ENCODE data around the gene MARCHF4. TPM values are rescaled to one million over a fixed set of nuclear protein-coding genes. Genes with fewer than 3 reads are reported as not detected.

MARCHF4 gene
- total RNA-seq, 1 donor from 2014 or later: 1.3 TPM

GRCh38 chr2:216339456-216340279 is 32.6 kb downstream of the MARCHF4 start:
- TF ChIP-seq, protein P1, sequence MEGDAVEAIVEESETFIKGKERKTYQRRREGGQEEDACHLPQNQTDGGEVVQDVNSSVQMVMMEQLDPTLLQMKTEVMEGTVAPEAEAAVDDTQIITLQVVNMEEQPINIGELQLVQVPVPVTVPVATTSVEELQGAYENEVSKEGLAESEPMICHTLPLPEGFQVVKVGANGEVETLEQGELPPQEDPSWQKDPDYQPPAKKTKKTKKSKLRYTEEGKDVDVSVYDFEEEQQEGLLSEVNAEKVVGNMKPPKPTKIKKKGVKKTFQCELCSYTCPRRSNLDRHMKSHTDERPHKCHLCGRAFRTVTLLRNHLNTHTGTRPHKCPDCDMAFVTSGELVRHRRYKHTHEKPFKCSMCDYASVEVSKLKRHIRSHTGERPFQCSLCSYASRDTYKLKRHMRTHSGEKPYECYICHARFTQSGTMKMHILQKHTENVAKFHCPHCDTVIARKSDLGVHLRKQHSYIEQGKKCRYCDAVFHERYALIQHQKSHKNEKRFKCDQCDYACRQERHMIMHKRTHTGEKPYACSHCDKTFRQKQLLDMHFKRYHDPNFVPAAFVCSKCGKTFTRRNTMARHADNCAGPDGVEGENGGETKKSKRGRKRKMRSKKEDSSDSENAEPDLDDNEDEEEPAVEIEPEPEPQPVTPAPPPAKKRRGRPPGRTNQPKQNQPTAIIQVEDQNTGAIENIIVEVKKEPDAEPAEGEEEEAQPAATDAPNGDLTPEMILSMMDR (IDR thresholded peaks at IDR 0.05): no peak
- Mint-ChIP-seq H3K27ac (ENCODE audit: unreplicated experiment) (peak overlapping the region; percentile 91), H3K9me3 (ENCODE audit: unreplicated experiment) (no peaks in the 10 kb centered on the region), H3K4me1 (ENCODE audit: unreplicated experiment) (peaks cover 49% of the 10 kb centered on the region), H3K27me3 (ENCODE audit: unreplicated experiment) (no peaks in the 10 kb centered on the region), H3K36me3 (ENCODE audit: unreplicated experiment) (no peaks in the 10 kb centered on the region), H3K4me3 (ENCODE audit: unreplicated experiment) (peak overlapping the region; percentile 51)
- no peak for DNase-seq (ENCODE audit: extremely low spot score, unreplicated experiment)

DNA sequence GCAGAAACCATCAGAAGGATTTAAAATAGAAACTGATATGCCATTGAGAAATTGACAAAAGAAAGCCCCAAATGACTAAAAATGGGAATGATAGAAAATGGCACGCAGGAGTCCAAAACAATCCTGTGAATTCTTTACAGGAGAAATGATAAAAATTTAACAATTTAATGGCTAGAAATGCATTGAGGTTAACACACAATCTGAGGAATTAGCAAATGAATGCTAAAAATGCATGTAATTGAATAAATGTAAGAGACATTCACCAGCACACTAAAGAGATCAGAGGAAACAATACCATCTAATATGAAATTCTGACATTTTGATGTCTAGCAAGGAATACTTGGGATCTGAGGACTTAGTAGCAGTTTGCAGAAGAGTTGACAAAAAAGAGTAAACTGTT is 37.0 kb downstream of the MARCHF4 start:
- Mint-ChIP-seq H3K27ac (ENCODE audit: unreplicated experiment) (no peak overlapping the region), H3K4me1 (ENCODE audit: unreplicated experiment) (peaks cover 12% of the 10 kb centered on the region), H3K9me3 (ENCODE audit: unreplicated experiment) (no peaks in the 10 kb centered on the region), H3K27me3 (ENCODE audit: unreplicated experiment) (no peaks in the 10 kb centered on the region), H3K36me3 (ENCODE audit: unreplicated experiment) (peaks cover 2% of the 10 kb centered on the region), H3K4me3 (ENCODE audit: unreplicated experiment) (no peak overlapping the region)
- DNase-seq (ENCODE audit: extremely low spot score, unreplicated experiment): no peak
- TF ChIP-seq, protein P1 (IDR thresholded peaks at IDR 0.05): no peak

DNA sequence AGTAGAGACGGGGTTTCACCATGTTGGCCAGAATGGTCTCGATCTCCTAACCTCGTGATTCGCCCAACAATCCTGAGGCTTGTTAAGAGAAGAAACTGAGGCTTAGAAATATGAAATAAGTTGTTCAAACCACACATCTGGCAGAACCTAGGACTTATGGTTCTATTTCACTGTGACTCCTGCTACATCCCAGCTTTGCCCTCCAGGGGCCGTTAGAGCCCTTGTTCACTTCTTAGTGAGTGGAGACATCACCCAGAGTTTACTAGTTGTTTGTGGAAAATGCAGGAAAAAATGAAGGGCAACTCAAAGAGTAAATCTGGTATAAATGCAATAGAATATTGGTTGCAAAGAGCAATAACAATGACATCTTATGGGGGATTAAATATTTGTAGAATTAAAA is 43.9 kb downstream of the MARCHF4 start:
- Mint-ChIP-seq H3K27me3 (ENCODE audit: unreplicated experiment) (no peaks in the 10 kb centered on the region), H3K4me1 (ENCODE audit: unreplicated experiment) (no peaks in the 10 kb centered on the region), H3K4me3 (ENCODE audit: unreplicated experiment) (no peak overlapping the region), H3K27ac (ENCODE audit: unreplicated experiment) (no peak overlapping the region), H3K36me3 (ENCODE audit: unreplicated experiment) (peaks cover 2% of the 10 kb centered on the region), H3K9me3 (ENCODE audit: unreplicated experiment) (no peaks in the 10 kb centered on the region)
- DNase-seq (ENCODE audit: extremely low spot score, unreplicated experiment): no peak
- TF ChIP-seq, protein P1 (IDR thresholded peaks at IDR 0.05): peak; percentile 35

DNA sequence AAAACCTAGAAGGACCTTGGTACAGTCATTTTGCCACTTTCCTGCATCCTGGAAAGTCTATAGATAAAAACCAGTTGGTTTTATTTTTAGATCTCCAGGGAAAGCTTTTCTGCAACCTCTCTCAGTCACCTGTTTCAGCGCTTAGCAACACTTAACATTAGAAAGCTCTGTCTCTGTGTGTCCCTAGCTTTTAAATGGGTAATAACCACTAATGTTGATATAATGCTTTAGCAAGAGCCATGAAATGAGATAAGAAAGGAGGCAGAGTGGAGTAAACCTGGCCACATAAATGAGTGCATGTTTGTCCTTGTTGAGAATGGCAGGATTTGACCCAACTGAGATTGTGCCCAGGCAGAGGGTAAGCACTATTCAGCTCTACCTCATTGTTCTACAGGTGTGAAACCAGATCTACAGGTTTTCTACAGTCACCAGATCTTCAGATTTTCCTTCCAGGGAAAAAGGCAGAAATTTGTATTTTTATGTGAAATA is 44.8 kb downstream of the MARCHF4 start:
- Mint-ChIP-seq H3K27me3 (ENCODE audit: unreplicated experiment) (no peaks in the 10 kb centered on the region), H3K9me3 (ENCODE audit: unreplicated experiment) (no peaks in the 10 kb centered on the region)

More for the DNA sequence above, 44.8 kb downstream of the MARCHF4 start:
- no peak for DNase-seq (ENCODE audit: extremely low spot score, unreplicated experiment)
- Mint-ChIP-seq H3K4me3 (ENCODE audit: unreplicated experiment) (no peak overlapping the region), H3K36me3 (ENCODE audit: unreplicated experiment) (no peaks in the 10 kb centered on the region), H3K27ac (ENCODE audit: unreplicated experiment) (no peak overlapping the region), H3K4me1 (ENCODE audit: unreplicated experiment) (no peaks in the 10 kb centered on the region)
- TF ChIP-seq, protein P1 (IDR thresholded peaks at IDR 0.05): no peak

Other genes with a start within 250 kb of the MARCHF4 start
- gene SMARCAL1, start 40.0 kb upstream of the MARCHF4 start, total RNA-seq: 23.6 and 25.2 TPM in 2 replicates
- gene RPL37A, start 126.4 kb upstream of the MARCHF4 start, total RNA-seq: 2,580 and 2,608 TPM in 2 replicates